NCI-H774 (cell line): ENCODE measurements around the gene SYNPO.
A peak's percentile ranks its signal among the peaks of the same experiment; 100 is the strongest.

Experiments
- DNase-seq: peaks from one replicate; lab custom pipeline; 2025; lab: John Stamatoyannopoulos, UW

Gene SYNPO

GRCh38 chr5:150642567-150642927 lies 2.1 kb downstream of the SYNPO start:
- no peak for DNase-seq

GRCh38 chr5:150642991-150643710 lies 2.7 kb downstream of the SYNPO start:
- DNase-seq = no peak

- DNase-seq = no peak
Observed at GRCh38 chr5:150644058-150644457, 3.6 kb downstream of the SYNPO start.

GRCh38 chr5:150644514-150644913 lies 4.1 kb downstream of the SYNPO start:
- DNase-seq = no peak

- no peak for DNase-seq
Observed at GRCh38 chr5:150645070-150645700, 4.7 kb downstream of the SYNPO start.

GRCh38 chr5:150647275-150648251 lies 7.1 kb downstream of the SYNPO start:
- DNase-seq = no peak

GRCh38 chr5:150648294-150649107 lies 8.0 kb downstream of the SYNPO start:
- no peak for DNase-seq

GRCh38 chr5:150649108-150650020 lies 8.9 kb downstream of the SYNPO start:
- DNase-seq = no peak

GRCh38 chr5:150650021-150651006 lies 9.9 kb downstream of the SYNPO start:
- DNase-seq = no peak

GRCh38 chr5:150651382-150651781 lies 10.9 kb downstream of the SYNPO start:
- no peak for DNase-seq

GRCh38 chr5:150651924-150652671 lies 11.6 kb downstream of the SYNPO start:
- no peak for DNase-seq

GRCh38 chr5:150653145-150653761 lies 12.8 kb downstream of the SYNPO start:
- DNase-seq = no peak

- DNase-seq = no peak
Observed at GRCh38 chr5:150653762-150654556, 13.5 kb downstream of the SYNPO start.

GRCh38 chr5:150655221-150655620 lies 14.8 kb downstream of the SYNPO start:
- no peak for DNase-seq

GRCh38 chr5:150656191-150657132 lies 16.0 kb downstream of the SYNPO start:
- DNase-seq = peak; percentile 73

- DNase-seq = no peak
Observed at GRCh38 chr5:150658121-150658520, 17.7 kb downstream of the SYNPO start.
